Measurements from ENCODE around the gene GARNL3.

- TF ChIP-seq CTCF (conservative IDR thresholded peaks at IDR 0.05; ENCODE audit: low read length) (no peak), EZH2phosphoT487 (IDR thresholded peaks at IDR 0.05; ENCODE audit: borderline replicate concordance, low read depth, low read length) (no peak)
Observed at GRCh38 chr9:127386249-127386648, 121.7 kb downstream of the GARNL3 start.

Data from OCI-LY7 (cell line).